PFSK-1 (cell line): ENCODE results near the gene CTIF.

Experiments used
- FOXP2 ChIP-seq: optimal IDR thresholded peaks from 2 replicates; pipeline ENCODE3; 2011; ENCODE audit warnings: borderline replicate concordance, control low read depth, inconsistent platforms; ENCODE audit not compliant: insufficient read depth; ENCODE audit errors: extremely low read length, extremely low read depth
- POLR2AphosphoS5 ChIP-seq: IDR thresholded peaks from 2 replicates; pipeline ENCODE4 v1.6.1; 2012; ENCODE audit warnings: low read depth, mild to moderate bottlenecking, control low read depth, low read length, moderate library complexity
- REST ChIP-seq, 2 experiments: IDR thresholded peaks; 2 replicates each; pipeline versions ENCODE4 v1.6.1 to v1.8.0; 2011 to 2012; ENCODE audit warnings: low read depth in 2 of 2, low read length in 2 of 2, control low read depth in 1 of 2, inconsistent platforms in 1 of 2, mild to moderate bottlenecking in 1 of 2, moderate library complexity in 1 of 2; ENCODE audit not compliant: insufficient read depth in 1 of 2
- SIN3A ChIP-seq: IDR thresholded peaks from 2 replicates; pipeline ENCODE4 v1.6.1; 2012; ENCODE audit warnings: mild to moderate bottlenecking, low read length, moderate library complexity, borderline replicate concordance; ENCODE audit not compliant: insufficient read depth
- TAF1 ChIP-seq: IDR thresholded peaks from 2 replicates; pipeline ENCODE4 v1.6.1; 2012; ENCODE audit warnings: low read length, control low read depth, borderline replicate concordance; ENCODE audit not compliant: insufficient read depth

Gene CTIF

DNA sequence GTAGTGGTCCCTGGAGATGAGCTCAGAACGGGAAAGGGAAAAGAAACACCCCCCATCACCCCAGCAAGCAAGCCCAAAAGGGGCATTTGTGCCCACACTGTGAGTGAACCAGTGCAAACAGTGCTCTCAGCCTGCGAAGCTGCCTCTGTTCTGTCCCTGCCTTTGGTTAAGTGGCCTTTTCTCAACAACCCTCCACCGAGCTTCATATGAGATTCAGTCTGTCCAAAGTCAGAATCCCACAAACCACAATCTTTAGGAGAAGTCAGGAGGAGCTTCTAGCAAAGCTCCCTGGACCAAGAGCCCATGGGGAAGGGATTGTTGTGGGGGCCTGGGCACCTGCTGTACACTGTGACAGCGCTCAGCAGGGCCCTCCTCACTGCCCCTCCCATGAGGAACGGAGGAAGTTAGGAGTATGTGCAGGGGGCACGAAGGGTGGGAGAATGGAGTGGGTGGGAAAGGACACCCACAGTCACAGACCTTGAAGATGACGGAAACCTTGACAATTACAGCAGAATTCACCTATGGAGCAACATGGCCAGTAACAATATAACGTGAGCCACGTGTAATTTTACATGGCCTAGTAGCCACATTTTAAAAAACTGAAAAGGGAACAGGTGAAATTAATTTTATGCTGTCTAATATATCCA lies 292.4 kb downstream of the CTIF start:
- TF ChIP-seq SIN3A (no peak), FOXP2 (no peak), REST (IDR thresholded peaks at IDR 0.05; ENCODE audit: insufficient read depth in 1 of 2, low read depth in 2 of 2, low read length in 2 of 2) (no peak), POLR2AphosphoS5 (no peak), TAF1 (no peak)

- TF ChIP-seq REST (IDR thresholded peaks at IDR 0.05; ENCODE audit: insufficient read depth in 1 of 2, low read depth in 2 of 2, low read length in 2 of 2), result no peak
- TF ChIP-seq TAF1, result no peak
- TF ChIP-seq SIN3A, result no peak
Observed at GRCh38 chr18:48831802-48832201, 293.0 kb downstream of the CTIF start.

DNA sequence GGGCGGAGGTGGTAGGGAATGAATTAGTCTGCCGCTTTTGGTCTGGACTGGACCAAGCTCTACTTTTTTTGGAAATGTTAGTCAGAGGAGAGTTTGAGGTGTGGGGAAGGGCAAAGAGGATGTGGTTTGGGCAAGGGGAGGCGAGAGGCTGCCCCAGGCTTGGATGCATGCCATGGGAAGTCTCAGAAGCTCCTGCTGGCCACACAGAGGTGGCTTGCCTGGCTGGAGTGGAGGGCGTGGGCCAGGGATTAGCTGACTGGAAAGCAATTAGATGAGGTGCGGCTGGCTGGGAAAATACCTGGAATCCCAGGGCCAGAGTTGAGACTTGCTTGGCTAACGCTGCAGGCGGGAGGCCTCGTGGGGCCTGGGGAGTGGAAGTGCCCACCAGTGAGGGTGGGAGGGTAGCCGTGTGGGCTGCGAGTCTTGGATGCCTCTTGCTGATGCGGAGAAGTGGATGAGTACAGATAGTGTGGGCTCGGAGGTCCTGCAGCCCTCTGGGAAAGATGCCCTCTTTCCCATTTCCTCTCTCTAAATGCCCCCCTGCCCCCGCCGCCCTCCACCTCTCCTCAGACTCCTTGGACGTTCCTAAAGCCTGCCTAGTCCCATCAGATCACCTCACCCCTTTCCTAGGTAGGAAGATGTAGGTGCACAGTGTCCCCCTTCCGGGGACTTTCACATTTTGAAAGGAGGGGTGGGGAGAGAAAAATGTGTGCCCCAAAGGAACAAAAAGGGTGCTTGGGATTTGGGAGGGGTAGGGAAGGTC lies 294.3 kb downstream of the CTIF start:
- TF ChIP-seq REST (IDR thresholded peaks at IDR 0.05; ENCODE audit: insufficient read depth in 1 of 2, low read depth in 2 of 2, low read length in 2 of 2) (no peak), FOXP2 (no peak), SIN3A (no peak), TAF1 (no peak), POLR2AphosphoS5 (no peak)

- TF ChIP-seq POLR2AphosphoS5 (no peak), TAF1 (no peak), REST (IDR thresholded peaks at IDR 0.05; ENCODE audit: insufficient read depth in 1 of 2, low read depth in 2 of 2, low read length in 2 of 2) (no peak), SIN3A (no peak), FOXP2 (no peak)
Observed at GRCh38 chr18:48833701-48834412, 295.0 kb downstream of the CTIF start.
